HCT116 (cell line): ENCODE data around the gene RACK1. TPM values are rescaled to one million over a fixed set of nuclear protein-coding genes. Genes with fewer than 3 reads are reported as not detected.

Experiments used
- ATAC-seq: fragments of 200-7000 bp; cut with Tn5 transposase; 2 replicates; pipeline ENCODE4 v1.9.1; 2020; ENCODE audit warnings: mild to moderate bottlenecking, moderate library complexity
- BruUV-seq: library from RNA; stranded (reverse); fragments of 400-500 nt; replicated peaks from 2 replicates; lab custom pipeline; 2021; lab: Mats Ljungman, UMichigan
- CTCF ChIA-PET: fragments of 300-600 bp; sonication (Branson Sonifier 250); formaldehyde crosslinking; loops from one replicate; lab custom pipeline; 2021; ENCODE audit warnings: antibody characterized with exemption; lab: Charles Lee
- POLR2A ChIA-PET: fragments of 300-600, 350-600 bp; sonication (Branson Sonifier 250); formaldehyde crosslinking; loops from one replicate; lab custom pipeline; 2021; ENCODE audit warnings: antibody characterized with exemption; lab: Charles Lee
- RAD21 ChIA-PET, 2 experiments: fragments of 300-600 bp; sonication (Branson Sonifier 250); formaldehyde crosslinking; loops; one replicate each; lab custom pipeline; 2023; ENCODE audit warnings: low total read pairs in 2 of 2; ENCODE audit not compliant: uncharacterized antibody in 2 of 2, unreplicated experiment in 2 of 2, low non-redundant PET in 1 of 2; lab: Charles Lee
- DNase-seq: peaks from one replicate; pipeline ENCODE4 v3.0.0-alpha.2; 2010; ENCODE audit warnings: low read depth, low spot score
- H2AFZ ChIP-seq: fragments of 200-600 bp; shearing (Covaris generic), sonication (generic); 2 replicates; pipeline ENCODE4 v1.6.1; 2017; ENCODE audit warnings: low read depth, mixed run types, mixed read lengths, antibody characterized with exemption, low read length; ENCODE audit not compliant: poor library complexity, severe bottlenecking
- H3K27ac ChIP-seq: 2 replicates; pipeline ENCODE4 v1.5.1; 2012; ENCODE audit warnings: low read depth, low read length
- H3K27me3 ChIP-seq: fragments of 200-600 bp; sonication (generic); 2 replicates; pipeline ENCODE4 v1.6.1; 2016; ENCODE audit warnings: mixed run types, low read length, mixed read lengths; ENCODE audit not compliant: insufficient read depth
- H3K36me3 ChIP-seq, 2 experiments: fragments of 200-500 bp in 1 of 2; fragments of 200-600 bp in 1 of 2; sonication (Bioruptor generic) in 1 of 2; sonication (generic) in 1 of 2; 2 replicates each; pipeline versions ENCODE4 v1.5.1 to v1.6.1; 2014 to 2016; ENCODE audit warnings: low read length in 2 of 2, inconsistent platforms in 1 of 2, mixed read lengths in 1 of 2, mixed run types in 1 of 2; ENCODE audit not compliant: insufficient read depth in 2 of 2, control insufficient read depth in 1 of 2
- H3K4me1 ChIP-seq, 2 experiments: fragments of 200-600 bp in 1 of 2; sonication (generic) in 1 of 2; 2 replicates each; pipeline versions ENCODE4 v1.5.1 to v1.6.1; 2012 to 2017; ENCODE audit warnings: low read length in 2 of 2, inconsistent platforms in 1 of 2, mild to moderate bottlenecking in 1 of 2, mixed read lengths in 1 of 2, mixed run types in 1 of 2, moderate library complexity in 1 of 2; ENCODE audit not compliant: insufficient read depth in 2 of 2, control insufficient read depth in 1 of 2
- H3K4me2 ChIP-seq: fragments of 200-600 bp; sonication (generic); 2 replicates; pipeline ENCODE4 v1.6.1; 2017; ENCODE audit warnings: mixed run types, low read length, mixed read lengths
- H3K4me3 ChIP-seq, 2 experiments: fragments of 200-600 bp in 1 of 2; sonication (generic) in 1 of 2; replicated peaks in 1 of 2; 2 replicates each; pipeline ENCODE4 v1.5.1; 2011 to 2016; ENCODE audit warnings: low read length in 2 of 2, control low read depth in 1 of 2, low read depth in 1 of 2, mild to moderate bottlenecking in 1 of 2, mixed read lengths in 1 of 2, mixed run types in 1 of 2
- H3K79me2 ChIP-seq: fragments of 200-600 bp; sonication (generic); 2 replicates; pipeline ENCODE4 v1.6.1; 2017; ENCODE audit warnings: mild to moderate bottlenecking, mixed run types, low read length, moderate library complexity, mixed read lengths; ENCODE audit not compliant: insufficient read depth
- H3K9ac ChIP-seq: fragments of 200-600 bp; sonication (generic); 2 replicates; pipeline ENCODE4 v1.6.1; 2016; ENCODE audit warnings: low read length, mixed read lengths
- H3K9me2 ChIP-seq: fragments of 200-600 bp; sonication (generic), shearing (Covaris generic); 2 replicates; pipeline ENCODE4 v1.6.1; 2017; ENCODE audit warnings: mixed run types, mild to moderate bottlenecking, moderate library complexity; ENCODE audit not compliant: insufficient read depth
- H3K9me3 ChIP-seq, 2 experiments: fragments of 200-500 bp in 1 of 2; fragments of 200-600 bp in 1 of 2; sonication (Bioruptor generic) in 1 of 2; sonication (generic) in 1 of 2; 2 replicates each; pipeline ENCODE4 v1.6.1; 2014 to 2017; ENCODE audit warnings: low read length in 2 of 2, mixed read lengths in 2 of 2, inconsistent platforms in 1 of 2, low read depth in 1 of 2, mild to moderate bottlenecking in 1 of 2, mixed run types in 1 of 2, moderate library complexity in 1 of 2; ENCODE audit not compliant: control insufficient read depth in 1 of 2, insufficient read depth in 1 of 2
- H4K20me1 ChIP-seq: fragments of 200-600 bp; sonication (generic), shearing (Covaris generic); 2 replicates; pipeline ENCODE4 v1.6.1; 2017; ENCODE audit warnings: mixed run types, mild to moderate bottlenecking, moderate library complexity; ENCODE audit not compliant: insufficient read depth
- CBX3 ChIP-seq: IDR thresholded peaks from 2 replicates; pipeline ENCODE4 v1.6.1; 2012; ENCODE audit warnings: low read depth
- EZH2 ChIP-seq: fragments of 200-600 bp; sonication (generic); IDR thresholded peaks from 2 replicates; pipeline ENCODE4 v1.6.1; 2017; ENCODE audit warnings: antibody characterized with exemption, mixed run types
- EZH2phosphoT487 ChIP-seq: fragments of 200-600 bp; IDR thresholded peaks from 2 replicates; pipeline ENCODE4 v1.6.1; 2018; ENCODE audit warnings: antibody characterized with exemption, borderline replicate concordance
- FOSL1 ChIP-seq: IDR thresholded peaks from 2 replicates; pipeline ENCODE4 v1.6.1; 2012; ENCODE audit warnings: low read depth
- JUND ChIP-seq: IDR thresholded peaks from 2 replicates; pipeline ENCODE4 v1.6.1; 2012
- POLR2AphosphoS5 ChIP-seq: IDR thresholded peaks from 2 replicates; pipeline ENCODE4 v1.6.1; 2011; ENCODE audit warnings: mild to moderate bottlenecking, low read depth, low read length, moderate library complexity
- RAD21 ChIP-seq: IDR thresholded peaks from 2 replicates; pipeline ENCODE4 v1.6.1; 2012; ENCODE audit warnings: low read depth, mild to moderate bottlenecking
- TCF7L2 ChIP-seq: IDR thresholded peaks from 2 replicates; pipeline ENCODE4 v1.7.0; 2011; ENCODE audit warnings: borderline replicate concordance, inconsistent platforms; ENCODE audit not compliant: insufficient read depth, insufficient read length; ENCODE audit errors: extremely low read depth
- YY1 ChIP-seq: IDR thresholded peaks from 2 replicates; pipeline ENCODE4 v1.6.1; 2011; ENCODE audit warnings: low read length, low read depth, moderate library complexity, mild to moderate bottlenecking; ENCODE audit not compliant: insufficient replicate concordance; ENCODE audit errors: extremely low read depth
- ZBTB33 ChIP-seq: IDR thresholded peaks from 2 replicates; pipeline ENCODE4 v1.6.1; 2011; ENCODE audit warnings: mild to moderate bottlenecking, low read length, moderate library complexity; ENCODE audit not compliant: insufficient replicate concordance; ENCODE audit errors: extremely low read depth
- ZFX ChIP-seq: fragments of 450-650 bp; IDR thresholded peaks from 2 replicates; pipeline ENCODE4 v1.6.1; 2017
- intact Hi-C: fragments of 100-400 bp; cut with micrococcal nuclease; formaldehyde crosslinking; loops from 2 replicates; pipeline ENCODE4 v1.10.0; 2022
- total RNA-seq: library from RNA; stranded (reverse); gene quantifications from one replicate; pipeline ENCODE4 v1.2.1, GENCODE V29; 2021; ENCODE audit not compliant: unreplicated experiment
- TF ChIP-seq, protein P1 (sequence below), 3 experiments: fragments of 200-600 bp in 1 of 3; sonication (generic) in 1 of 3; IDR thresholded peaks in 2 of 3; conservative IDR thresholded peaks in 1 of 3; 2 replicates each; pipeline ENCODE4 v1.5.1; 2012 to 2017; ENCODE audit warnings: low read depth in 2 of 3, low read length in 2 of 3, antibody characterized with exemption in 1 of 3, borderline replicate concordance in 1 of 3, control low read depth in 1 of 3, mild to moderate bottlenecking in 1 of 3, mixed read lengths in 1 of 3, mixed run types in 1 of 3, moderate library complexity in 1 of 3; ENCODE audit not compliant: insufficient read depth in 1 of 3

The RACK1 gene
- total RNA-seq, 1 experiment from 2014 or later, result 2,432 TPM

- Histone ChIP-seq H3K4me3 (peak overlapping the region; percentile 74 to 92), H4K20me1 (no peaks in the 10 kb centered on the region), H3K27me3 (no peaks in the 10 kb centered on the region), H3K9me3 (no peaks in the 10 kb centered on the region), H3K79me2 (0 out of 2 replicates have a peak, but pooled peaks cover 6% of the 10 kb centered on the region), H2AFZ (no peak overlapping the region), H3K27ac (peak overlapping the region; percentile 76), H3K4me1 (peaks cover 18 to 49% of the 10 kb centered on the region in 2 experiments), H3K4me2 (peak overlapping the region; percentile 96), H3K9me2 (no peaks in the 10 kb centered on the region), H3K9ac (peak overlapping the region; percentile 92), H3K36me3 (no peaks in the 10 kb centered on the region)
- RAD21 ChIA-PET, result interaction anchor here (0.6 to 0.7 kb wide), 2 partner anchors 15 to 16 kb away, joined by 3 to 7 read pairs; no protein-coding TSS in a partner anchor
- intact Hi-C loops, result loop anchor here (1.0 kb wide), 1 partner anchor 14 kb away; the partner anchor contains the start of gene TRIM7
- CTCF ChIA-PET, result interaction anchor here (0.6 to 1.1 kb wide), 4 partner anchors 13 to 53 kb away, joined by 3 to 6 read pairs (median 4); no protein-coding TSS in a partner anchor
- peak; percentile 89 for TF ChIP-seq POLR2AphosphoS5
- no peak for TF ChIP-seq CBX3
- TF ChIP-seq JUND, result no peak
- no peak for TF ChIP-seq RAD21
- TF ChIP-seq, protein P1, sequence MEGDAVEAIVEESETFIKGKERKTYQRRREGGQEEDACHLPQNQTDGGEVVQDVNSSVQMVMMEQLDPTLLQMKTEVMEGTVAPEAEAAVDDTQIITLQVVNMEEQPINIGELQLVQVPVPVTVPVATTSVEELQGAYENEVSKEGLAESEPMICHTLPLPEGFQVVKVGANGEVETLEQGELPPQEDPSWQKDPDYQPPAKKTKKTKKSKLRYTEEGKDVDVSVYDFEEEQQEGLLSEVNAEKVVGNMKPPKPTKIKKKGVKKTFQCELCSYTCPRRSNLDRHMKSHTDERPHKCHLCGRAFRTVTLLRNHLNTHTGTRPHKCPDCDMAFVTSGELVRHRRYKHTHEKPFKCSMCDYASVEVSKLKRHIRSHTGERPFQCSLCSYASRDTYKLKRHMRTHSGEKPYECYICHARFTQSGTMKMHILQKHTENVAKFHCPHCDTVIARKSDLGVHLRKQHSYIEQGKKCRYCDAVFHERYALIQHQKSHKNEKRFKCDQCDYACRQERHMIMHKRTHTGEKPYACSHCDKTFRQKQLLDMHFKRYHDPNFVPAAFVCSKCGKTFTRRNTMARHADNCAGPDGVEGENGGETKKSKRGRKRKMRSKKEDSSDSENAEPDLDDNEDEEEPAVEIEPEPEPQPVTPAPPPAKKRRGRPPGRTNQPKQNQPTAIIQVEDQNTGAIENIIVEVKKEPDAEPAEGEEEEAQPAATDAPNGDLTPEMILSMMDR (IDR thresholded peaks at IDR 0.05 in 2 of 3, conservative IDR thresholded peaks at IDR 0.05 in 1 of 3; ENCODE audit: borderline replicate concordance in 1 of 3, insufficient read depth in 1 of 3, low read depth in 2 of 3, low read length in 2 of 3), result no peak
- TF ChIP-seq ZFX, result no peak; the same call in 1 of the 2 replicates
- TF ChIP-seq EZH2phosphoT487, result no peak
- TF ChIP-seq YY1, result peak; percentile 95
- no peak for TF ChIP-seq EZH2
- peak; percentile 12 for TF ChIP-seq TCF7L2
- TF ChIP-seq FOSL1, result no peak
- peak; percentile 25 for TF ChIP-seq ZBTB33
- POLR2A ChIA-PET, result interaction anchor here (0.6 to 2.4 kb wide), 8 partner anchors 11 to 52 kb away, joined by 3 to 41 read pairs (median 4); partner anchors contain the start of genes RACK1, TRIM41 and TRIM7
- ATAC-seq (peak; percentile 68), DNase-seq (peak; percentile 89)
- BruUV-seq, result no TSS peak
Observed at GRCh38 chr5:181191526-181192336, 52.0 kb downstream of the RACK1 start.
